Ovary (tissue), 9 donors: ENCODE measurements around the gene CRLF3. TPM values are rescaled to one million over a fixed set of nuclear protein-coding genes. Genes with fewer than 3 reads are reported as not detected.

Source experiments
- DNase-seq, 5 donors: peaks; one replicate each; pipeline ENCODE4 v3.0.0-alpha.2; 2019 to 2020
- H3K27ac ChIP-seq, 2 donors: fragments of 200-600 bp; one replicate each; pipeline versions ENCODE4 v1.5.1 to v1.8.0; 2019 to 2022
- H3K27me3 ChIP-seq: fragments of 200-600 bp; one replicate; pipeline ENCODE4 v1.8.0; 2022
- H3K36me3 ChIP-seq: fragments of 200-600 bp; sonication (generic); one replicate; pipeline ENCODE4 v1.5.1; 2019
- H3K4me1 ChIP-seq: one replicate; pipeline ENCODE4 v1.8.1; 2013; ENCODE audit warnings: mild to moderate bottlenecking, moderate library complexity; ENCODE audit not compliant: insufficient read depth
- H3K4me3 ChIP-seq: fragments of 200-600 bp; sonication (generic); one replicate; pipeline ENCODE4 v1.5.1; 2017
- H3K9me3 ChIP-seq, 2 donors: fragments of 200-600 bp in 1 of 2; sonication (generic) in 1 of 2; one replicate each; pipeline versions ENCODE4 v1.5.1 to v1.8.1; 2013 to 2019; ENCODE audit warnings: mild to moderate bottlenecking in 1 of 2, moderate library complexity in 1 of 2
- CTCF ChIP-seq, 3 donors: fragments of 450-650 bp in 2 of 3; fragments of 200-600 bp in 1 of 3; IDR thresholded peaks; one replicate each; pipeline versions ENCODE4 v1.5.1 to v1.8.0; 2016 to 2022; ENCODE audit warnings: antibody characterized with exemption in 3 of 3, mild to moderate bottlenecking in 1 of 3
- EP300 ChIP-seq: sonication (generic); formaldehyde crosslinking; IDR thresholded peaks from one replicate; pipeline ENCODE4 v1.6.1; 2017; ENCODE audit warnings: antibody characterized with exemption
- POLR2A ChIP-seq: fragments of 450-650 bp; IDR thresholded peaks from one replicate; pipeline ENCODE4 v1.6.1; 2017; ENCODE audit warnings: antibody characterized with exemption, mild to moderate bottlenecking, moderate library complexity
- WGBS, 3 donors: extraction: QIAGEN DNeasy Blood & Tissue Kit in 1 of 3; methylation state at CpG; one replicate each; pipeline versions ENCODE4 v1.1.5 to v1.1.7; 2013 to 2017; 5-methylcytosine and 5-hydroxymethylcytosine counted together
- intact Hi-C, 4 donors: fragments of 100-400 bp; cut with DNase I; formaldehyde crosslinking; loops; one replicate each; pipeline versions ENCODE4 v1.11.0 to v1.15.1; 2022 to 2023
- polyA plus RNA-seq, 2 donors: library from polyadenylated mRNA; stranded (reverse); fragments of 200-250 nt in 1 of 2; fragments of 350-450 nt in 1 of 2; fragmentation: Illumina TruSeq in 1 of 2; extraction: RNeasy Lipid Tissue Mini Kit (QIAGEN cat#74804) in 1 of 2; gene quantifications; one replicate each; pipeline ENCODE4 v1.2.3, GENCODE V29; 2013 to 2014
- total RNA-seq, 7 donors: library from RNA; depleted of rRNA in 2 of 7; stranded (reverse); fragments of >200 nt in 2 of 7; fragmentation: NEBNext Ultra II Directional in 3 of 7; extraction: Animal tissue kit (Norgen Biotek cat#: 25700) in 3 of 7; gene quantifications; one replicate each; pipeline versions ENCODE4 v1.1.0 to v1.2.4, GENCODE V29; 2016 to 2023
- donor health status: DM: no; HTN: no; CAD: no; lungs with moderate emphysema.
- donor health status: DM: no; HTN: no; CAD: no.
- donor health status: Bipolar disorder and iron deficiency.
- donor health status: DM: yes; HTN: yes; CAD: no.
- donor health status: DM: no; HTN: no; CAD: no.
- donor health status: DM: yes; HTN: yes; CAD: no.

Gene CRLF3
- total and polyA plus RNA-seq, 9 donors = 4.3 to 8.4 (median 7.0) TPM

- WGBS, 3 donors = 82 to 89% (median 88%) methylated on average over 2 of the region's 2 CpGs
Observed at GRCh38 chr17:30805944-30806456, 18.5 kb downstream of the CRLF3 start.

GRCh38 chr17:30801671-30802070 lies 22.8 kb downstream of the CRLF3 start:
- no peak for DNase-seq
- no peak overlapping the region for H3K27ac ChIP-seq
- H3K4me3 ChIP-seq = no peak overlapping the region
- intact Hi-C loops = no loop called here
- TF ChIP-seq POLR2A = no peak
- no peaks in the 10 kb centered on the region for H3K4me1 ChIP-seq
- no peaks in the 10 kb centered on the region for H3K9me3 ChIP-seq
- H3K36me3 ChIP-seq = no peaks in the 10 kb centered on the region
- H3K27me3 ChIP-seq = no peaks in the 10 kb centered on the region
- WGBS, 3 donors = 95 to 100% (median 97%) methylated on average over 1 of the region's 1 CpG

More at GRCh38 chr17:30805944-30806456, 18.5 kb downstream of the CRLF3 start:
- Histone ChIP-seq H3K36me3 (no peaks in the 10 kb centered on the region), H3K9me3 (no peaks in the 10 kb centered on the region), H3K4me1 (no peaks in the 10 kb centered on the region), H3K4me3 (no peak overlapping the region), H3K27ac (no peak overlapping the region), H3K27me3 (no peaks in the 10 kb centered on the region)
- TF ChIP-seq POLR2A = no peak
- TF ChIP-seq EP300 = no peak
- TF ChIP-seq CTCF (IDR thresholded peaks at IDR 0.05) = no peak
- intact Hi-C loops = no loop called here
- DNase-seq = no peak

GRCh38 chr17:30796016-30796415 lies 28.5 kb downstream of the CRLF3 start:
- WGBS, 3 donors = 85 to 92% (median 91%) methylated on average over 4 of the region's 4 CpGs
- Histone ChIP-seq H3K27ac (no peak overlapping the region), H3K9me3 (no peaks in the 10 kb centered on the region), H3K36me3 (no peaks in the 10 kb centered on the region), H3K4me3 (no peak overlapping the region), H3K4me1 (no peaks in the 10 kb centered on the region), H3K27me3 (no peaks in the 10 kb centered on the region)
- TF ChIP-seq EP300 (no peak), CTCF (IDR thresholded peaks at IDR 0.05) (no peak), POLR2A (no peak)
- intact Hi-C loops = no loop called here
- no peak for DNase-seq

GRCh38 chr17:30794372-30794771 lies 30.1 kb downstream of the CRLF3 start:
- WGBS, 3 donors = 93 to 94% (median 93%) methylated on average over 5 of the region's 5 CpGs
- DNase-seq = no peak
- Histone ChIP-seq H3K4me3 (no peak overlapping the region), H3K27ac (no peak overlapping the region), H3K9me3 (no peaks in the 10 kb centered on the region), H3K36me3 (no peaks in the 10 kb centered on the region), H3K27me3 (no peaks in the 10 kb centered on the region), H3K4me1 (no peaks in the 10 kb centered on the region)
- intact Hi-C loops = no loop called here
- TF ChIP-seq CTCF (IDR thresholded peaks at IDR 0.05) (no peak), EP300 (no peak), POLR2A (no peak)

GRCh38 chr17:30793282-30793977 lies 31.1 kb downstream of the CRLF3 start:
- 87 to 92% (median 92%) methylated on average over 9 of the region's 9 CpGs for WGBS, 3 donors
- intact Hi-C loops = no loop called here
- TF ChIP-seq CTCF (IDR thresholded peaks at IDR 0.05) (no peak), POLR2A (no peak), EP300 (no peak)
- no peak overlapping the region for H3K4me3 ChIP-seq
- DNase-seq = no peak
- no peaks in the 10 kb centered on the region for H3K27me3 ChIP-seq
- no peaks in the 10 kb centered on the region for H3K9me3 ChIP-seq
- H3K27ac ChIP-seq = no peak overlapping the region
- no peaks in the 10 kb centered on the region for H3K4me1 ChIP-seq
- no peaks in the 10 kb centered on the region for H3K36me3 ChIP-seq
